Measurements from ENCODE around the gene DDX54. TPM values are rescaled to one million over a fixed set of nuclear protein-coding genes. Genes with fewer than 3 reads are reported as not detected.

Gene DDX54
- total RNA-seq, 1 donor from 2014 or later, result 34.7 TPM

DNA sequence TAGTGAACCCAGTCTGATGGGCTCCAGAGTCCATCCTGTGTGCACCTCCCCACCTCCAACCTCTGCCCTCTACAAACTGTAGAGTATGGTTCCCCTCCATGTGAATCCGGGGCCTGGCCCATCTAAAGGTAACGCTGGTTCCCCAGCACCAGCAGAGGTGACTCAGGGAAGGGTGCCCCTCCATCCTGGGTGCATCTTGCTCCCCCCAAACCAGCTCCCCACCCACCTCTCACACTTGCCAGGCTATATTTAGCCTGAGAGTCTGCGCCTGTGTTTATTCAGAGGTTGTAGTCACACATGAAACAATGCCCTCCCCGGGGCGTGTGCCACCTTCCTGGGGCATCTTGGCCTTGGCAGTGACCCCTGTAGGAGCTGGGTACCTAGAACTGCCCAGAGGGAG, 75.9 kb downstream of the DDX54 start:
- Histone ChIP-seq H3K36me3 (no peaks in the 10 kb centered on the region), H3K9me3 (replicated peaks) (no peaks in the 10 kb centered on the region), H3K4me1 (no peaks in the 10 kb centered on the region), H3K27me3 (ENCODE audit: low read depth) (peaks cover 62% of the 10 kb centered on the region), H3K27ac (replicated peaks) (no peak overlapping the region), H3K4me3 (no peak overlapping the region)
- no peak for DNase-seq
- TF ChIP-seq, protein P1, sequence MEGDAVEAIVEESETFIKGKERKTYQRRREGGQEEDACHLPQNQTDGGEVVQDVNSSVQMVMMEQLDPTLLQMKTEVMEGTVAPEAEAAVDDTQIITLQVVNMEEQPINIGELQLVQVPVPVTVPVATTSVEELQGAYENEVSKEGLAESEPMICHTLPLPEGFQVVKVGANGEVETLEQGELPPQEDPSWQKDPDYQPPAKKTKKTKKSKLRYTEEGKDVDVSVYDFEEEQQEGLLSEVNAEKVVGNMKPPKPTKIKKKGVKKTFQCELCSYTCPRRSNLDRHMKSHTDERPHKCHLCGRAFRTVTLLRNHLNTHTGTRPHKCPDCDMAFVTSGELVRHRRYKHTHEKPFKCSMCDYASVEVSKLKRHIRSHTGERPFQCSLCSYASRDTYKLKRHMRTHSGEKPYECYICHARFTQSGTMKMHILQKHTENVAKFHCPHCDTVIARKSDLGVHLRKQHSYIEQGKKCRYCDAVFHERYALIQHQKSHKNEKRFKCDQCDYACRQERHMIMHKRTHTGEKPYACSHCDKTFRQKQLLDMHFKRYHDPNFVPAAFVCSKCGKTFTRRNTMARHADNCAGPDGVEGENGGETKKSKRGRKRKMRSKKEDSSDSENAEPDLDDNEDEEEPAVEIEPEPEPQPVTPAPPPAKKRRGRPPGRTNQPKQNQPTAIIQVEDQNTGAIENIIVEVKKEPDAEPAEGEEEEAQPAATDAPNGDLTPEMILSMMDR (IDR thresholded peaks at IDR 0.05; ENCODE audit: borderline replicate concordance), result no peak
- intact Hi-C loops (cut with micrococcal nuclease), result no loop called here

DNA sequence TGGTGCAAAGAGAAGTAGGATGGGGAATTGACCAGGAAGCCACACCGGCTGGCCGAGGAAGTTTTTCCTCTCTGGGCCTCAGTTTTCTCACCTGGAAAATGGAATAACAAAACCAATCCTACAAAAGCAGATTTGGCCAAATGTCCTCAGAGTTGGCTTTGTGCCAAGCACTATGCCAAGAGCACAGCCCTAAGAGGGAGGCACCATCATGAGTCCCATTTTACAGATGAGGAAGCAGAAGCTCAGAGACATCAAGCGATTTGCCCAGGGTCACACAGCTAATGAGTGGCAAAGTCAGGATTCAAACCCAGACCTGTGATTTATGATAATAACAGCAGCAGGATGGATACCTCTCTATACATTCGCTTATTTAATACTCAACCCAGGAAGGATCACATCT, 77.0 kb downstream of the DDX54 start:
- TF ChIP-seq, protein P1 (IDR thresholded peaks at IDR 0.05; ENCODE audit: borderline replicate concordance), result no peak
- DNase-seq, result no peak
- no peaks in the 10 kb centered on the region for H3K36me3 ChIP-seq

More for the DNA sequence above, 77.0 kb downstream of the DDX54 start:
- Histone ChIP-seq H3K27ac (replicated peaks) (no peak overlapping the region), H3K4me1 (peaks cover 5% of the 10 kb centered on the region), H3K4me3 (no peak overlapping the region), H3K27me3 (ENCODE audit: low read depth) (peaks cover 62% of the 10 kb centered on the region), H3K9me3 (replicated peaks) (no peaks in the 10 kb centered on the region)
- intact Hi-C loops (cut with micrococcal nuclease), result no loop called here

Small RNA genes lying within 50 kb of the gene (microRNA-seq; reads per million reads assigned to microRNA genes)
- gene MIR7106, result not detected

Other genes with a start within 250 kb of the DDX54 start
- 5.4 TPM for gene OAS3, start 247.0 kb downstream of the DDX54 start, total RNA-seq
- 4.8 TPM for gene OAS2, start 207.0 kb downstream of the DDX54 start, total RNA-seq
- 1.5 TPM for gene DTX1, start 128.7 kb downstream of the DDX54 start, total RNA-seq
- not detected for gene RASAL1, start 49.7 kb downstream of the DDX54 start, total RNA-seq
- not detected for gene CFAP73, start 35.8 kb downstream of the DDX54 start, total RNA-seq
- 17.9 TPM for gene RITA1, start 243 bp upstream of the DDX54 start, total RNA-seq
- gene TPCN1, start 36.0 kb upstream of the DDX54 start, total RNA-seq, result 153 TPM
- gene SLC8B1, start 149.6 kb upstream of the DDX54 start, total RNA-seq, result 9.2 TPM
- gene PLBD2, start 173.1 kb upstream of the DDX54 start, total RNA-seq, result 28.9 TPM
- not detected for gene SDS, start 218.4 kb upstream of the DDX54 start, total RNA-seq
- gene SDSL, start 236.9 kb upstream of the DDX54 start, total RNA-seq, result 13.3 TPM